GM12878 (cell line): ENCODE data around the gene KIF24. TPM values are rescaled to one million over a fixed set of nuclear protein-coding genes. Genes with fewer than 3 reads are reported as not detected.

ENCODE experiments used
- ATF3 ChIP-seq: IDR thresholded peaks from 2 replicates; pipeline ENCODE4 v1.6.1; 2011; ENCODE audit warnings: low read depth, mild to moderate bottlenecking, low read length, moderate library complexity, borderline replicate concordance; ENCODE audit errors: extremely low read depth
- ATF7 ChIP-seq: fragments of 450-650 bp; IDR thresholded peaks from 2 replicates; pipeline ENCODE4 v1.6.1; 2016; ENCODE audit warnings: low read depth, mild to moderate bottlenecking
- BRCA1 ChIP-seq: IDR thresholded peaks from 2 replicates; pipeline ENCODE4 v1.6.1; 2011; ENCODE audit warnings: low read depth, low read length, improper control_type of control experiment
- E4F1 ChIP-seq: fragments of 450-650 bp; IDR thresholded peaks from 2 replicates; pipeline ENCODE4 v1.6.1; 2018; ENCODE audit warnings: borderline replicate concordance, mild to moderate bottlenecking; ENCODE audit not compliant: partially characterized antibody
- EGR1 ChIP-seq, 2 experiments: IDR thresholded peaks; 1 replicate in 1 of 2; 2 replicates in 1 of 2; pipeline ENCODE4 v1.6.1; 2011 to 2012; ENCODE audit warnings: low read depth in 2 of 2, low read length in 2 of 2, borderline replicate concordance in 1 of 2, mild to moderate bottlenecking in 1 of 2, moderate library complexity in 1 of 2
- ESRRA ChIP-seq: IDR thresholded peaks from 2 replicates; pipeline ENCODE4 v1.6.1; 2012; ENCODE audit warnings: mild to moderate bottlenecking, low read length, improper control_type of control experiment
- GATAD2B ChIP-seq: fragments of 450-650 bp; conservative IDR thresholded peaks from 2 replicates; pipeline ENCODE4 v1.6.1; 2017; ENCODE audit warnings: low read depth, mild to moderate bottlenecking, moderate library complexity
- HCFC1 ChIP-seq: fragments of 150-350 bp; IDR thresholded peaks from 2 replicates; pipeline ENCODE4 v1.6.1; 2014; ENCODE audit warnings: low read length
- IKZF1 ChIP-seq: fragments of 450-650 bp; conservative IDR thresholded peaks from 2 replicates; pipeline ENCODE4 v1.6.1; 2017; ENCODE audit warnings: antibody characterized with exemption, mild to moderate bottlenecking
- MLLT1 ChIP-seq: fragments of 450-650 bp; IDR thresholded peaks from 2 replicates; pipeline ENCODE4 v1.6.1; 2016; ENCODE audit warnings: mild to moderate bottlenecking
- NR2C2 ChIP-seq: IDR thresholded peaks from 2 replicates; pipeline ENCODE4 v1.6.1; 2011; ENCODE audit warnings: borderline replicate concordance, low read depth; ENCODE audit not compliant: control insufficient read depth, insufficient read length
- POLR2AphosphoS5 ChIP-seq: IDR thresholded peaks from 2 replicates; pipeline ENCODE4 v1.6.1; 2011; ENCODE audit warnings: mild to moderate bottlenecking, low read length, inconsistent platforms
- RELA ChIP-seq: fragments of 450-650 bp; IDR thresholded peaks from 2 replicates; pipeline ENCODE4 v1.8.0; 2014; ENCODE audit warnings: borderline replicate concordance; ENCODE audit not compliant: partially characterized antibody
- SKIL ChIP-seq: fragments of 450-650 bp; IDR thresholded peaks from 2 replicates; pipeline ENCODE4 v1.6.1; 2017; ENCODE audit warnings: mild to moderate bottlenecking, low read depth, inconsistent platforms; ENCODE audit not compliant: poor library complexity, severe bottlenecking
- STAT1 ChIP-seq: fragments of 450-650 bp; conservative IDR thresholded peaks from 2 replicates; pipeline ENCODE4 v1.6.1; 2014; ENCODE audit warnings: antibody characterized with exemption, mild to moderate bottlenecking
- STAT3 ChIP-seq: IDR thresholded peaks from 2 replicates; pipeline ENCODE4 v1.6.1; 2011; ENCODE audit warnings: low read depth, low read length, improper control_type of control experiment
- USF2 ChIP-seq: IDR thresholded peaks from 2 replicates; pipeline ENCODE4 v1.6.1; 2011; ENCODE audit warnings: low read depth, low read length, improper control_type of control experiment, borderline replicate concordance
- ZBTB33 ChIP-seq: fragments of 450-650 bp; IDR thresholded peaks from 2 replicates; pipeline ENCODE4 v1.6.1; 2017; ENCODE audit warnings: mild to moderate bottlenecking
- ZNF207 ChIP-seq: fragments of 450-650 bp; IDR thresholded peaks from 2 replicates; pipeline ENCODE4 v1.6.1; 2014; ENCODE audit warnings: antibody characterized with exemption, mild to moderate bottlenecking, borderline replicate concordance
- polyA plus RNA-seq, 11 experiments: library from polyadenylated mRNA; depleted of rRNA in 4 of 11; unstranded in 6 of 11; stranded (reverse) in 5 of 11; fragments of >200 nt; fragmentation: Nextera tagmentation in 4 of 11; fragmentation: Illumina TruSeq in 1 of 11; extraction: Ambion mirVana in 4 of 11; extraction: Trizol in 1 of 11; gene quantifications; 1 replicate in 1 of 11; 2 replicates in 10 of 11; pipeline versions ENCODE4 v1.2.1 to v1.2.3, GENCODE V29; 2011 to 2016; ENCODE audit warnings: inconsistent platforms in 2 of 11, missing spikeins in 2 of 11, low read depth in 1 of 11
- total RNA-seq, 4 experiments: library from RNA; depleted of rRNA in 3 of 4; stranded (reverse); fragments of >200 nt in 3 of 4; fragmentation: Illumina TruSeq in 1 of 4; extraction: Trizol in 1 of 4; gene quantifications; 2 replicates each; pipeline versions ENCODE4 v1.2.1 to v1.2.3, GENCODE V29; 2013 to 2021

KIF24 gene
- total and polyA plus RNA-seq, 10 of the 15 experiments (the other 5 are each of a cell fraction or from before 2014, with no cell fraction given): 0.58 to 6.7 (median 5.3) TPM

- TF ChIP-seq EGR1 (IDR thresholded peaks at IDR 0.05; ENCODE audit: borderline replicate concordance in 1 of 2, low read depth in 2 of 2, low read length in 2 of 2) (peak in 1 of 2 experiments; percentile 72; a peak in 2 of 3 replicates), IKZF1 (peak; percentile 53), BRCA1 (peak; percentile 77), ESRRA (no peak), STAT1 (peak; percentile 85; the same call in 1 of the 2 replicates), NR2C2 (no peak), USF2 (no peak), POLR2AphosphoS5 (peak; percentile 95), GATAD2B (peak; percentile 89), HCFC1 (peak; percentile 56), E4F1 (peak; percentile 55), ZBTB33 (no peak), MLLT1 (no peak), SKIL (no peak), ATF7 (peak; percentile 12; the same call in 1 of the 2 replicates), ZNF207 (peak; percentile 85), RELA (peak; percentile 40), STAT3 (no peak), ATF3 (no peak)
These were observed at the start of gene KIF24, which contains the start of gene NUDT2 (continued) for GRCh38 chr9:34328987-34329832.
